AG20443 (cell line): ENCODE measurements around the gene USP21.

Source experiments
- DNase-seq: peaks from one replicate; pipeline ENCODE4 v3.0.0; 2012; ENCODE audit warnings: low spot score, mixed read lengths

The USP21 gene

DNA sequence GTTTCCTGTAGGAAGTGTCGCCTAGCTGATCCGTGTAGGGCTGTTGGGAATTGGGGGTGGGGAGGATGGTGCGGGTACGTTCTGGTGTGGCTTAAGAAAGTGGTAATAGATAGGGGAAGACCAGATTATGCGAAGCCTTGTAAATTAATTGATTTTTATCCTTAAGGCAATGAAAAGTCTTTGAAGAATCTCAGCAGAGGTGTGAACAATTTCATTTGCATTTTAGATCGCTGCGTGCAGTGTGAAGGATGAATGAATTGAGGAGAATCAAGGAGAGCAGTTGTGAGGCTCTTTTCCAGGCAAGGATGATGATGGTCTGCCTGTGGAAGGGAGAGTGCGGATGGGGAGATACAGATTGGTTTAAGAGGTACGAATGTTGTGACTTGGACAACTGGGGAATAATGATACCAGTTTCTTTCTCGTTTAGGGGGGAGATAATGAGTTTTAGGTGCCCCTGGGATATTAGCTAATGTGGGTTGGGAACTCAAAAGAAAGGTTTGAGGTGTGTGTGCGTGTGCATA is 26.0 kb upstream of the USP21 start:
- peak; percentile 13 for DNase-seq

DNA sequence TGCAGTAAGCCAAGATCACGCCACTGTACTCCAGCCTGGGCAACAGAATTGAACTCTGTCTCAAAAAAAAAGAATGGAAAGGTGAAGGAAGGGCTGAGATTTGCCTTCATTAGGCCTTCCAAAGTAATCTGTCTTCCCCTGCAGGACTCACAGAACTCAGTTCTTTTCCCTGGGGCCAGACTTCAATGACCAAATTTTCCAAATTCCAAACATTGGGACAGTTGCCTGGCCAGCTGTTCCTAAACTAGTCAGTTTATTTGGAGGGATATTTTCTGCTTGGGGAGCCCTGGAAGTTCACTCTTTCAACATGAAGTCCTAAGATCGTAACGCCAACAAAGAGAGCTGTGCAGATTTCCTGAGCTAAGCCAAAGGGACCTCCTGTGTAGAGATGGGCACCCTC is 21.4 kb upstream of the USP21 start:
- no peak for DNase-seq

DNA sequence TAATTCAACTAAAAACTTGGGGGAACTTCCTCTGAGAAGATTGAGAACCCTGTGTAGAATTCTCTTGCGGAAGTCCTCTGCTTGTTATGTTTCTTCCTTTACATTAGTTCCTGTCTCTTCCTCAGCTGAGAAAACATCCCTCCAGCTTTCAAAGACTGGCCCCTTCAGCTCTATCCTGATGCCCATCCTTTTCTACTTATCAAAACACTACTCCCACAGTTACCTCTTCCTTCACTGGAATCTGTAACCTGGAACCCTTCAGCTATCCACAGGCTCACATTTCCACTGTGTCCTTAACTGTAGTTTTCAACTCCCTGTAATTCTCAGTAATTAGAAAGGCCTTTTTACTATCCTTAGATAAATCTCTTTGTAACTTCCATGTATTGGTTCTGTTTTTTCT is 20.9 kb upstream of the USP21 start:
- DNase-seq: no peak

DNA sequence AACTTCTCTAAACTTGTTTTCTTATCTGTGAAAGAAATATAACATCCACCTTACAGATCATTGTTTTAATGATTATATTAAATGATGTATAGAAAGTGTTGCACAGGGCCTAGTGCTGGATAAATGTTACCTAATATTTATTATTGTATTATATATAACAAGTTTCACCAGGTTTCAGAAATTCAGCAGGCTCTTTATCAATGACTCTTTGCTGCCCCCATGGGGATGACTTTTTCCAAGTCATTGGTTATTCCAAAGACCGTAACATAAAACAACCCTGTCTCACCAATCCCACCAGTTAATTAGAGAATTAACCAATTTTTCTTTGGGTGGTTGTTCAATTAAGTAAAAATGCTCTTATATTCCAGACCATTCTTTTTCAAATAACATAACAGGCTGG is 19.5 kb upstream of the USP21 start:
- DNase-seq: peak; percentile 52

DNA sequence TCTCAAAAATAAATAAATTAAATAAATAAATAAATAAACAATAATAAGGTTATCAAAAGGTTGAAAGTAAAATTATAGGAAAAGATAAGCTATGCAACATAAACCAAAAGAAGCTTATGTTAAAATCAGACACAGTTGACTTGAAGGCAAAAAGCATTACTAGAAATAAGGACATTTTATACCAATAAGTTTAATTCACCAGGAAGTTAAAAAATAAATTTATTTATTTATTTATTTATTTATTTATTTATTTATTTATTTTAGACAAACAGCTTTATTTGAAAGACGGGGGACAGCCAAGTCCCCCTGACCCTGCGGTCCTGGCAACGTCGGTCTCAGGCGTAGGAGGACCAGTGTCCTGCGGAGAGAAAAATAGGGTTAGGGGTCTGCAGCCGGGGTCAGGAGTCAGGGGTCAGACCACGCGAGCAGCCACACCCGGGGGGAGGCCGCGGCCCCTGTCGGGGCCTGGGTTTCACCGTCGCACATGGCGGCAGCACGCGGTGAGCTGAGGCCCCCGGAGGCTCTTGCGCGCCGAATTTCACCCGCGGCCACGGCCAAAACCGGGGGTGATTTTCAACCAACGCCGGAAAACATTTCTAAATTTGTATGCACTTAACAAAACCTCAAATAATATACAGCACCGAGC is 18.4 kb upstream of the USP21 start:
- no peak for DNase-seq

DNA sequence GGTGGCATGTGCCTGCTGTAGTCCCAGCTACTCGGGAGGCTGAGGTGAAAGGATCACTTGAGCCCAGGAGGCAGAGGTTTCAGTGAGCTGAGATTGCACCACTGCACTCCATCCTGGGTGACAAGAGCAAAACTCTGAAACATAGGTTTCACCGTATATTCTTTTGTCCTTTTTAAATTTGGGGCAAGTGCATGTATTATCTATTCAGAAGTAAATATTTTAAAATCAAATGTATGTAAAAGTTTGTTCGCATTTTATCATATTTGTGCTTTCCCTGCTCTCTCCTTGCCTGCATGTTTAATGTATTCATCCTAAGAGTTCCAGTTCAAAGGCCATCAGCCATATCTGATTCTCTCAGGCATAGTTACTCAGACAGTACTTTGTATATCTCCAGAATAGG is 13.5 kb upstream of the USP21 start:
- DNase-seq: no peak

DNA sequence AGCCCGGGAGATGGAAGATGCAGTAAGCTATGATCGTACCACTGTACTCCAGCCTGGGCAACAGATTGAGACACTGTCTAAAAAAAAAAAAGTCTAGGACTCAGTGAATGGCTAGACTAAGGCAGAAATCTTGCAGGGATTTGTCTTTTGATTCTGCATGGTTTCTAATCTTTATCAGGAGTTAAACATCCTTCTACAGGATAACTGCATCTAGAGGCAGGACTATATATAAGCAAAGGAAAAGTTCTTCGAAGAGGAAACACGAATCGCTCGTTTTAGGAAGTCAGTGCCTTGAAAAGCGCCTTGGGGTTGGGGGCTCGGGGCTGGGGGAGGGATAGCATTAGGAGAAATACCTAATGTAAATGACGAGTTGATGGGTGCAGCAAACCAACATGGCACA is 6.1 kb upstream of the USP21 start:
- DNase-seq: no peak

DNA sequence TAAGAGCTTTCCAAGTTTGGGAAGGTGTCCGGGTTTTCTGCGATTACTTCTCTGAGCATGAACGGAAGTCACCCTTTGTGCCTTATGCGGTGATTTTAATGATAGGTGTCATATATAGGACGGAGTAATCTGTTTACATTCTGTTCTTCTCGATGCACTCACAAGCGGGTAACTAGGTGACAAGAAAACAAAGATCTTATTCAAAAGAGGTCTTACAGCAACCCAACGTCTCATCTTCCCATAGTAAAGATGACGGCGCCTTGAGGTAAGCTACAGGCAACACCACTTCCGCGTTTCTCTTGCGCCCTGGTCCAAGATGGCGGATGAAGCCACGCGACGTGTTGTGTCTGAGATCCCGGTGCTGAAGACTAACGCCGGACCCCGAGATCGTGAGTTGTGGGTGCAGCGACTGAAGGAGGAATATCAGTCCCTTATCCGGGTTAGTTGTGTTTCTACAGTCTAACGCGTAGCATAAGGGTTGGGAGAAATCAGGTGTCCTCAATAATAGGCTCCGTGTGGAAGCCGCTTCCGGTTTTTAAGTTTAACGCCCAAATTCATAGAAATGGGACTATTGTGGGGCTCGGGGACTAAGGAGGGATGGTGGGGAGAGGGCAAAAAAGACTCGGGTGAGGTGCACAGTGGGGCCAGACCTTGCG is 5.5 kb upstream of the USP21 start, which contains the start of gene UFC1:
TSS of gene UFC1 (plus strand) at position 297 of the 656 bp plus-strand sequence. CDS start at position 317, 20 bp downstream.
- DNase-seq: peak; percentile 87

DNA sequence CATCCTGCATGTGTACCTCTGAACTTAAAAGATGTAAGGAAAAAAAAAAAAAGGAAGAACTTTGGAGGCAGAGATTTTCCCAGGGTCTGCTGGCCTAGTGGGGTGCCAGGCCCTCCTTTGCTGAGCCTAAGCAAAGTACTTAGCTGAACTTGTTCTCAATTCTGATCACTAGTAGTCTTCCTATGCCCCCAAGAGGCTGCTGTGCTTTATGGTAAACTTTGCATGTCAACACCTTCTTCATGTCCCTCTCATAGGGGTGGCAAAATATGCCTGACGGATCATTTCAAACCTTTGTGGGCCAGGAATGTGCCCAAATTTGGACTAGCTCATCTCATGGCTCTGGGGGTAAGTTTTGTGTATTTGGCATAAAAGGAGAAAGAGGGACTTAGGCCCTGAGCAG is 1.4 kb upstream of the USP21 start:
- DNase-seq: no peak

DNA sequence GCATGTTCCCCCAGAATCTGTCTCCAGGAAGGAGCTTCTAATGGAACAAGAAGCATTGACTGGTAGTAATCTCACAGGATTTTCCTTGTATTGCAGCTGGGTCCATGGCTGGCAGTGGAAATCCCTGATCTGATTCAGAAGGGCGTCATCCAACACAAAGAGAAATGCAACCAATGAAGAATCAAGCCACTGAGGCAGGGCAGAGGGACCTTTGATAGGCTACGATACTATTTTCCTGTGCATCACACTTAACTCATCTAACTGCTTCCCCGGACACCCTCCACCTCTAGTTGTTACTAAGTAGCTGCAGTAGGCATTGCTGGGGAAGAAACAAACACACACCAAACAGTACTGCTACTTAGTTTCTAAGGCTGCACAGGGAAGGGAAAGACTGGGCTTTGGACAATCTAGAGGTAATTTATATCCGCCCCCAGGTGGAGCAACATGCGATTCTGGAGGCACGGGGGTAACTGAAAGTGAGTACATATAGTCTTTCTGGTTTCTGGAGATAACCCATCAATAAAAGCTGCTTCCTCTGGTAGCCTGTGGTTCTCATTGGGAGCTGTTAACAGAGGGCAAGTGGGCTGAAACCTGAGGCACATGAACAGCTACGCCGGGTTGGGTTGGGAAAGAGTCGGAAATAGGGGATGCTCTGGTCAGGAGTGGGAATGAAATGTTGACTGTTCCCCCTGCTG is 837 bp upstream of the USP21 start:
- DNase-seq: no peak

DNA sequence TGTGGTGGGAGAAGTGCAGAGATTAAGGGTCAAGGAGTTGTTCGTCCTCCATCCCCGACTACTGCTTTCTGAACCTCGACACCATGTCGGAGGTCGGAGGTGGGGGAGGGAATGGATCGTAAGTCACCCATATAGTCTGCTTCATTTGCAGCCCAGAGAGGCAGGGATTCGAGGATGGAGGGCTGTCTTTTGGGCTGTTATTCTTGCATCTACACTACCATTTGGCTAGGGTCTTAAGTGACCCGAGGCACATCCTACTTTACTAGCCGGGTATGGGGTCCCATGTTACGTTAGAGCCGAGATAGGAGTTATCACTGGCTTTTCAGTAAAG is 578 bp downstream of the USP21 start:
- DNase-seq: no peak

DNA sequence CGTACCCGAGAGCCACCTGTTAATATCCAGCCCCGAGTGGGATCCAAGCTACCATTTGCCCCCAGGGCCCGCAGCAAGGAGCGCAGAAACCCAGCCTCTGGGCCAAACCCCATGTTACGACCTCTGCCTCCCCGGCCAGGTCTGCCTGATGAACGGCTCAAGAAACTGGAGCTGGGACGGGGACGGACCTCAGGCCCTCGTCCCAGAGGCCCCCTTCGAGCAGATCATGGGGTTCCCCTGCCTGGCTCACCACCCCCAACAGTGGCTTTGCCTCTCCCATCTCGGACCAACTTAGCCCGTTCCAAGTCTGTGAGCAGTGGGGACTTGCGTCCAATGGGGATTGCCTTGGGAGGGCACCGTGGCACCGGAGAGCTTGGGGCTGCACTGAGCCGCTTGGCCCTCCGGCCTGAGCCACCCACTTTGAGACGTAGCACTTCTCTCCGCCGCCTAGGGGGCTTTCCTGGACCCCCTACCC is 1.4 kb downstream of the USP21 start:
- no peak for DNase-seq

DNA sequence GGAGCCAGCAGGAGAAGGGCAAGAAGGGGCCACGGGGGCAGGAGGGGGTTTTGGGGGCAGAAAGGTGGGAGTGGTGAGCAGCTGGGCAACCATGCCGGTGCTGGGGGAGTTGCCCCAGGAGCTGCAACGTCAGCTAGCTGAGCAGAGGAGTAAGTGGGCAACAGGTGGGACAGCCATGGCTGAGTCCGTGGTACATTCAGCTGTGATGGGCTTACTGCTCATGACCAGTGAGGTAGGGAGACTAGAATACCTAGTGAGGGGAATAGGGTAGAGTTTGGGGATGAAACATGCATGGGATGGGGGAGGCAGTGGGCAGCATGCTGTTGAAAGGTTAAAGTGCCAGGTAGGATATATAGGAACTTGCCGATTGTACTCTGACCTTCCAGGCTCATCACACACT is 2.4 kb downstream of the USP21 start:
- DNase-seq: no peak

DNA sequence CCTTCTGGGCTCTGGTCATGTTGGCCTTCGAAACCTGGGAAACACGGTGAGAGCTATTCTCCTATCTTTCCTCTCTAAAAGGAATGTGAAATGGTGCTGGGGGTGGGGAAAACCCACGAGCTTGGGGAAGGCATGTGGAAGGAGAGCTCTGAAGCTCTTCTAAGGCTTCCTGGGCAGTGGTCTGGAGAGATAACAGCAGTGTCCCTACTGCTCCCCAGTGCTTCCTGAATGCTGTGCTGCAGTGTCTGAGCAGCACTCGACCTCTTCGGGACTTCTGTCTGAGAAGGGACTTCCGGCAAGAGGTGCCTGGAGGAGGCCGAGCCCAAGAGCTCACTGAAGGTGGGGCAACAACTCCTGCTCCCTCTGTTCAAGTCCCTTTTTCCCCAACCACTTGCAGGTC is 2.8 kb downstream of the USP21 start:
- no peak for DNase-seq

DNA sequence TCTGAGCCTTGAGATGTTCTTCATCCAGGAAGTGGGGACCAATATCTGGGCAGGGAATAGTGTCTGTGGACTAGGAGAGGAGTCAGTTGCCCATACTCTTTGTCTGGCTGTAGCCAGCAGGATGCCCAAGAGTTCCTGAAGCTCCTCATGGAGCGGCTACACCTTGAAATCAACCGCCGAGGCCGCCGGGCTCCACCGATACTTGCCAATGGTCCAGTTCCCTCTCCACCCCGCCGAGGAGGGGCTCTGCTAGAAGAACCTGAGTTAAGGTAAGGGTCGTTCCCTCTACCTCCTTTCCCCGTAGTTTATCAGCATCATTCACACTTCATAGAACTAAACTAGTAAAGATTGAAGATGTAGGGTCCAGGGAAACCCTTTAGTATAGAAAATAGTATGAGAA is 3.5 kb downstream of the USP21 start:
- no peak for DNase-seq

DNA sequence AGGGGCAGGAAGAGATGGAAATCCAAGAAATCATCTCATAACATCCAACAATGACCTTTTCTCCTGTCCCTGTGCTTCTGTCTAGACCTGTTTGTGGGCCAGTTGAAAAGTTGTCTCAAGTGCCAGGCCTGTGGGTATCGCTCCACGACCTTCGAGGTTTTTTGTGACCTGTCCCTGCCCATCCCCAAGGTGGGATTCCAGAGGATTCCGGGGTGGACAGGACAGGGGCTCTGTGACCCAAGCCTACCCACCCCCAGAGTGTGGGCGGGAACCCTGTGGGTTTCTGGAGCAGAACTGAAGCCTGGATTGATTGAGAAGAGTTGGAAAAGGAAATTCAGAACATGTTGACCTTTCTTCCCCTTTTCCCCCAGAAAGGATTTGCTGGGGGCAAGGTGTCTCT is 4.5 kb downstream of the USP21 start:
- no peak for DNase-seq

DNA sequence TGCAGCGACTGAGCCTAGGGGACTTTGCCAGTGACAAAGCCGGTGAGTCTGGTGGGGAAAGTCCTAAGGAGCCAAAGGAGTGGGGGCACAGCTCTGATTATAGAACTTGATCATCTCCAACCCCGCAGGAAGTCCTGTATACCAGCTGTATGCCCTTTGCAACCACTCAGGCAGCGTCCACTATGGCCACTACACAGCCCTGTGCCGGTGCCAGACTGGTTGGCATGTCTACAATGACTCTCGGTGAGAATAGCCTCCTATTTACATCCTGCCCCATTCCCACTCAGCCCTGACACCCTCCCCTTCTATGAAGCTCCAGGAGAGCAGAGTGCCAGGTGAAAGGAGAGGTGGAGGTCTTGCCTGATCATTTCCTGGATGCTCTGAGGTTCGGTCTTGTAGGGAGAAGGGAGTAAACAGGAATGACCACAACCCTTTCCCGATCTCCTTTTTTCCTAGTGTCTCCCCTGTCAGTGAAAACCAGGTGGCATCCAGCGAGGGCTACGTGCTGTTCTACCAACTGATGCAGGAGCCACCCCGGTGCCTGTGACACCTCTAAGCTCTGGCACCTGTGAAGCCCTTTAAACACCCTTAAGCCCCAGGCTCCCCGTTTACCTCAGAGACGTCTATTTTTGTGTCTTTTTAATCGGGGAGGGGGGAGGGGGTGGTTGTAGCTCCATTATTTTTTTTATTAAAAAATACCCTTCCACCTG is 5.8 kb downstream of the USP21 start:
- DNase-seq: no peak

DNA sequence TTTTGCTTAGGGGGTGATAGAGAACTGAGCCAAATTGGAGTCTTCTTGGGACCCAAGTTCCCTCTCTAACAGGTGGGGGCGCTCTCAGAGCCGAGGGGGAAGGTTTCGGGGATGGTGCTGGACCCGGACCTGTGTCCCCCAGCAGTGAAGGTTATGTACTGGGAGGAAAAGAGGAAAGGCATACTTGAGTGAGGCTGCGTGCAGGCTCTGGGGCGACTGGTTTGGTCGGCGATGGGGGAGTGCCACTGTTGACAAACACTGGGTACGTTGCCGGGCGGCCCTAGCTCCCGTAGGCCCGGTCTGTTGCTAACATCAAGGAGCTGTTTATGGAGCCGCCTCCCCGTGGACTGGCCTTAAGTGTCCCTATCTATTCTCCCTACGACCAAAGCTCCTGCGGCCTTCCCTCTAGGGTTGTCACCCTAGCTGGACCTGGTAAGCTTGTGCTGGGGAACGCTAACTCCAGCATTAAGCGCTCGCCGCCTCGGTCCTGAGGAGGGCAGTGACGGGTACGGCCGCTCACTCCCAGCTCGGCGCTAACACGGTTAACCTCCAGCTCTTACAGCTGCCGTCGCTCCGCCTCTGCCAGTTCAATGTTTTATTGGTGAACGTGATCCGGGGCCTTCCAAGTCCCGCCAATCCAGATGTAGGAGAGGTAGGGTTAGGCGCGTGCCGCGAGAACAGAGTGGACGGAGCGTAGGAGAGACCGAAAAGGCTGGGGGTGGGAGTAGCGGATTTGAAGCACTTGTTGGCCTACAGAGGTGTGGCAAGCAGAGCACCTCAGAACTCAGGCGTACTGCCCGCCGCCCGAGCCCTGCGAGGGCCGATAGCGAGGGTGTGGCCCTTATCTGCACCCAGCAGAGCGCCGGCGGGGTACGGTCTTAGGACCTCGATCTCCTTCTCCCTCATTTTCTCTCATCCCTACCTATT is 6.7 kb downstream of the USP21 start, which contains the start of gene PPOX:
TSS of gene PPOX (plus strand) at position 685 of the 927 bp plus-strand sequence. CDS start 422 bp downstream, outside the sequence.
- DNase-seq: peak; percentile 91

DNA sequence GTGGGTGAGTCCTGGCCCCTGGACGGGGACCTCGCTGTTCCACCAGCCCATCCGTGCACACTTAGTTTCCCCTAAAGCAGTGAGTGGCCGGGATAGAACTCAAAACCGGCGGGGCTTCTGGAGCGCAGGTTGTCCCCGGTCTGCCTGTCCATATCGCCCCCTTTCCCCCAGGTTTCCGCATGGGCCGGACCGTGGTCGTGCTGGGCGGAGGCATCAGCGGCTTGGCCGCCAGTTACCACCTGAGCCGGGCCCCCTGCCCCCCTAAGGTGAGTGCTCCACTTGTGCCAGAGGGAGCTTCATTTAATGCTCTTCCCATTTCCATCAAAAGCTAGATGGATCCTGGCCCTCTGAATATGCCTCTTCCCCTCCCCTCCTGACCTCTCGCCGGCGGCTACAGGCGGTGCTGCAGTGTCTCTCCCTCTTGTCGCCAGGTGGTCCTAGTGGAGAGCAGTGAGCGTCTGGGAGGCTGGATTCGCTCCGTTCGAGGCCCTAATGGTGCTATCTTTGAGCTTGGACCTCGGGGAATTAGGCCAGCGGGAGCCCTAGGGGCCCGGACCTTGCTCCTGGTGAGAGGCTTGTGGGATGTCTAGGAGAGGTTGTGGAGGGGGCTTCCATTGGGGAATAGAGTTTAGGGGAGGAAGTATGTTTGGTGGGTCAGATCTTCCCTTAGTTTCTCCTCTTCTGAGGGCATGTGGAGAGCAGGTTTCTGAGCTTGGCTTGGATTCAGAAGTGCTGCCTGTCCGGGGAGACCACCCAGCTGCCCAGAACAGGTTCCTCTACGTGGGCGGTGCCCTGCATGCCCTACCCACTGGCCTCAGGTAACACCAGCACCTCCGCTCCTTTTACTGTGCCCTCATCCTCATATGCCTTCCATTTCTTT is 7.6 kb downstream of the USP21 start:
- no peak for DNase-seq

DNA sequence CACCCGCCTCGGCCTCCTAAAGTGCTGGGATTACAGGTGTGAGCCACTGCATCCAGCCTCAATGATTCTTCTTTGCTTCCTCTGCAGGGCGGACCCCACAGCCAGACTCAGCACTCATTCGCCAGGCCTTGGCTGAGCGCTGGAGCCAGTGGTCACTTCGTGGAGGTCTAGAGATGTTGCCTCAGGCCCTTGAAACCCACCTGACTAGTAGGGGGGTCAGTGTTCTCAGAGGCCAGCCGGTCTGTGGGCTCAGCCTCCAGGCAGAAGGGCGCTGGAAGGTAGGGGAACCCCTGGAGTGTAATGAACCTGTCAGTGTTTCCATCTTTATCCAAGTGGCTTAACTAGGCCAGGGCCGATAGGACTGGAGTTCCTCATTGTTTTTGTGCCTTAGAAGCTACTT is 9.6 kb downstream of the USP21 start:
- no peak for DNase-seq
